ENCODE results near the gene MIF4GD. TPM values are rescaled to one million over a fixed set of nuclear protein-coding genes. Genes with fewer than 3 reads are reported as not detected.

The MIF4GD gene
- total RNA-seq, 1 donor from 2014 or later: 19.0 TPM

GRCh38 chr17:75267411-75268232 is 3.4 kb downstream of the MIF4GD start:
- no peak overlapping the region for H3K27ac Mint-ChIP-seq (ENCODE audit: unreplicated experiment)
- peaks cover 5% of the 10 kb centered on the region for H3K36me3 Mint-ChIP-seq (ENCODE audit: low read depth)
- H3K4me1 Mint-ChIP-seq (ENCODE audit: low read depth): peaks cover 23% of the 10 kb centered on the region
- no peak for DNase-seq (ENCODE audit: low spot score)
- no peak for TF ChIP-seq CTCF (IDR thresholded peaks at IDR 0.05)
- no peaks in the 10 kb centered on the region for H3K27me3 Mint-ChIP-seq (ENCODE audit: low read depth)
- H3K4me3 Mint-ChIP-seq (ENCODE audit: unreplicated experiment): no peak overlapping the region
- H3K9me3 Mint-ChIP-seq (ENCODE audit: low read depth): no peaks in the 10 kb centered on the region

DNA sequence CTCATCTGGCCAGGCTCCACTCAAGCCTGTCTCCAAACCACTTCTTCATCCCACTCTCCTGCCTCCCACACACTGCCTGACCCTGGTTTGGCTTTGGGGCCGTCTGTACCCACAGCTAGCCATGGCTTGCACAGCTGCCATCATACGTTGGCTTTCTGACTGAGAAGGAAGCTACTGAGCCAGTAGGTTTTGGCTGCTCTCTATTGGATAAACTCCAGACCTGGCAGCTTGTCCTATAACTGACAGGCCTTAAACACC is 3.9 kb downstream of the MIF4GD start:
- TF ChIP-seq CTCF (IDR thresholded peaks at IDR 0.05): no peak

DNA sequence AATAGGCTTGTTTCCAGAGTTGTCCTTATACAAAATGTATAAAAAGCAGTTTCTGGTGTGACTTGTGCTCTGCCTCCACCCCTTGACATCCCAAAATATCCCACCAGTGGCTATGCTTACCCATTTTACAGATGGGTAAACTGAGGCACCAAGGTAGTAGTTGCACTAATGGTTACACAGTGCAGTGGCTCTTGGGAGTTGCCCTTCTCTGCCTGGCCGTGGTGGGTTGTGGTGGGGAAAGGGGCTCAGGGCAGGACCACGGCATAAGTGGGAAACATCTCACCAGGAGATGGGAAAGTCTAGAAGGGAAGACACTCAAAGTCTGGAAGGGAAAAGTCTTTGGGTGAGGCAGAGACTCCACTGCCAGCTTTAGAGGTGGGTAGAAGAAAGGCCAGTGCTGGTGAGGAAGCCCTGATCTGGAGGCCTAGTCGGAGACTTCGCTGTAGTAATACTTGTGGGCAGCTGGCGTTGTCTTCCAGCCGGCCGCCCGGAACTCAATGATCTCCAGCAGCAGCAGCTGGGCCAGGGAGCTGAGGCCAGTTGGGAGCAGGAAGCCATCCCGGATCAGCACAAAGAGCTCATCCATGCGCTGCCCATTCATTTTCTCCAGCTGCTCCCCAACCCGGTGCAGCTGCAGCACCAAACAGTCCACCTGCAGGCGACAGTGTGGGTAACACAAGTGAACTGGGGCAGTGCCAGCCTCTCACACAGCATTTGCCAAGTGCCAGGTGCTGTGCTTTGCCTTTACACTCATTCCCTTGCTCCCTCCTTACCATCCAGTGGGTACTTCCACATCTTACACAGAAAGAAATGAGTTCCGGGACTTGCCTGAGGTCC is 4.5 kb downstream of the MIF4GD start:
- no peaks in the 10 kb centered on the region for H3K27me3 Mint-ChIP-seq (ENCODE audit: low read depth)
- H3K9me3 Mint-ChIP-seq (ENCODE audit: low read depth): no peaks in the 10 kb centered on the region
- H3K27ac Mint-ChIP-seq (ENCODE audit: unreplicated experiment): no peak overlapping the region
- no peak for TF ChIP-seq CTCF (IDR thresholded peaks at IDR 0.05)
- no peak for DNase-seq (ENCODE audit: low spot score)
- H3K4me1 Mint-ChIP-seq (ENCODE audit: low read depth): peaks cover 24% of the 10 kb centered on the region
- no peak overlapping the region for H3K4me3 Mint-ChIP-seq (ENCODE audit: unreplicated experiment)
- peaks cover 5% of the 10 kb centered on the region for H3K36me3 Mint-ChIP-seq (ENCODE audit: low read depth)

More for the DNA sequence above, 3.9 kb downstream of the MIF4GD start:
- no peak for DNase-seq (ENCODE audit: low spot score)
- peaks cover 5% of the 10 kb centered on the region for H3K36me3 Mint-ChIP-seq (ENCODE audit: low read depth)
- no peak overlapping the region for H3K4me3 Mint-ChIP-seq (ENCODE audit: unreplicated experiment)
- no peak overlapping the region for H3K27ac Mint-ChIP-seq (ENCODE audit: unreplicated experiment)
- peaks cover 27% of the 10 kb centered on the region for H3K4me1 Mint-ChIP-seq (ENCODE audit: low read depth)
- H3K9me3 Mint-ChIP-seq (ENCODE audit: low read depth): no peaks in the 10 kb centered on the region
- no peaks in the 10 kb centered on the region for H3K27me3 Mint-ChIP-seq (ENCODE audit: low read depth)

GRCh38 chr17:75265614-75266315 is 5.3 kb downstream of the MIF4GD start:
- no peak overlapping the region for H3K27ac Mint-ChIP-seq (ENCODE audit: unreplicated experiment)
- no peak overlapping the region for H3K4me3 Mint-ChIP-seq (ENCODE audit: unreplicated experiment)
- no peaks in the 10 kb centered on the region for H3K27me3 Mint-ChIP-seq (ENCODE audit: low read depth)
- peaks cover 28% of the 10 kb centered on the region for H3K4me1 Mint-ChIP-seq (ENCODE audit: low read depth)
- H3K36me3 Mint-ChIP-seq (ENCODE audit: low read depth): peaks cover 5% of the 10 kb centered on the region
- no peaks in the 10 kb centered on the region for H3K9me3 Mint-ChIP-seq (ENCODE audit: low read depth)
- no peak for DNase-seq (ENCODE audit: low spot score)
- TF ChIP-seq CTCF (IDR thresholded peaks at IDR 0.05): no peak

GRCh38 chr17:75263055-75263454 is 8.0 kb downstream of the MIF4GD start:
- no peak for DNase-seq (ENCODE audit: low spot score)
- TF ChIP-seq CTCF (IDR thresholded peaks at IDR 0.05): no peak
- Mint-ChIP-seq H3K27ac (ENCODE audit: unreplicated experiment) (no peak overlapping the region), H3K36me3 (ENCODE audit: low read depth) (peaks cover 5% of the 10 kb centered on the region), H3K4me1 (ENCODE audit: low read depth) (peaks cover 36% of the 10 kb centered on the region), H3K9me3 (ENCODE audit: low read depth) (no peaks in the 10 kb centered on the region), H3K27me3 (ENCODE audit: low read depth) (no peaks in the 10 kb centered on the region), H3K4me3 (ENCODE audit: unreplicated experiment) (peak overlapping the region; percentile 98)

Measured in chondrocyte (in vitro differentiated cells).